Transverse colon (tissue), 4 donors: ENCODE data around the gene PTPRE. TPM values are rescaled to one million over a fixed set of nuclear protein-coding genes. Genes with fewer than 3 reads are reported as not detected.

Experiments
- DNase-seq: peaks from one replicate; pipeline ENCODE4 v3.0.0-alpha.2; 2019
- H3K27ac ChIP-seq, 4 donors: fragments of 200-600 bp; sonication (generic); 2 replicates each; pipeline ENCODE4 v1.5.1; 2016 to 2018; ENCODE audit warnings: inconsistent platforms in 4 of 4
- H3K27me3 ChIP-seq: fragments of 200-600 bp; sonication (generic); 2 replicates; pipeline ENCODE4 v1.5.1; 2017; ENCODE audit warnings: inconsistent platforms
- H3K36me3 ChIP-seq, 4 donors: fragments of 200-600 bp; sonication (generic); 2 replicates each; pipeline ENCODE4 v1.5.1; 2017 to 2019; ENCODE audit warnings: inconsistent platforms in 4 of 4
- H3K4me1 ChIP-seq, 4 donors: fragments of 200-600 bp; sonication (generic); 2 replicates each; pipeline ENCODE4 v1.5.1; 2017 to 2020; ENCODE audit warnings: inconsistent platforms in 4 of 4
- H3K4me3 ChIP-seq, 4 donors: fragments of 200-600 bp; sonication (generic); 1 replicate in 1 of 4; 2 replicates in 3 of 4; pipeline versions ENCODE4 v1.5.1 to v1.6.1; 2017 to 2019; ENCODE audit warnings: inconsistent platforms in 4 of 4
- H3K9me3 ChIP-seq, 2 donors: fragments of 200-600 bp; sonication (generic); 2 replicates each; pipeline ENCODE4 v1.5.1; 2017 to 2019; ENCODE audit warnings: inconsistent platforms in 2 of 2
- EP300 ChIP-seq: sonication (generic); formaldehyde crosslinking; IDR thresholded peaks from one replicate; pipeline ENCODE4 v1.6.1; 2017; ENCODE audit warnings: antibody characterized with exemption, low read depth
- POLR2A ChIP-seq: fragments of 450-650 bp; IDR thresholded peaks from one replicate; pipeline ENCODE4 v1.6.1; 2016; ENCODE audit warnings: antibody characterized with exemption, mild to moderate bottlenecking, moderate library complexity
- POLR2AphosphoS5 ChIP-seq, 3 donors: sonication (generic); formaldehyde crosslinking; IDR thresholded peaks; one replicate each; pipeline ENCODE4 v1.6.1; 2016; ENCODE audit warnings: antibody characterized with exemption in 3 of 3
- WGBS, 2 donors: methylation state at CpG; one replicate each; pipeline ENCODE4 v1.1.5; 2018; ENCODE audit warnings: low coverage in 1 of 2; 5-methylcytosine and 5-hydroxymethylcytosine counted together
- in situ Hi-C, 4 donors: fragments of 200-750 bp; cut with MboI; loops; one replicate each; pipeline versions ENCODE4 v1.15.0 to v1.15.1; 2017; ENCODE audit warnings: low sequenced_read_pairs in 3 of 4, low pct_ligation_motif_present in 1 of 4, low pct_unique_long_range_greater_than_20kb in 1 of 4
- intact Hi-C: fragments of 100-400 bp; cut with DNase I; formaldehyde crosslinking; loops from one replicate; pipeline ENCODE4 v1.15.1; 2023; ENCODE audit warnings: low total_unique reads
- total RNA-seq, 4 donors: library from RNA; depleted of rRNA; stranded (reverse); fragments of >200 nt; gene quantifications; one replicate each; pipeline ENCODE4 v1.1.0, GENCODE V29; 2016
- TF ChIP-seq, protein P1 (sequence below), 5 experiments: fragments of 200-600 bp in 3 of 5; fragments of 450-650 bp in 2 of 5; sonication (generic) in 3 of 5; IDR thresholded peaks; 1 replicate in 2 of 5; 2 replicates in 3 of 5; pipeline ENCODE4 v1.5.1; 2016 to 2017; ENCODE audit warnings: antibody characterized with exemption in 5 of 5, inconsistent platforms in 3 of 5, mild to moderate bottlenecking in 2 of 5, moderate library complexity in 1 of 5

Gene PTPRE
- total RNA-seq, 4 donors from 2014 or later, result 25.7 to 43.6 (median 26.7) TPM

DNA sequence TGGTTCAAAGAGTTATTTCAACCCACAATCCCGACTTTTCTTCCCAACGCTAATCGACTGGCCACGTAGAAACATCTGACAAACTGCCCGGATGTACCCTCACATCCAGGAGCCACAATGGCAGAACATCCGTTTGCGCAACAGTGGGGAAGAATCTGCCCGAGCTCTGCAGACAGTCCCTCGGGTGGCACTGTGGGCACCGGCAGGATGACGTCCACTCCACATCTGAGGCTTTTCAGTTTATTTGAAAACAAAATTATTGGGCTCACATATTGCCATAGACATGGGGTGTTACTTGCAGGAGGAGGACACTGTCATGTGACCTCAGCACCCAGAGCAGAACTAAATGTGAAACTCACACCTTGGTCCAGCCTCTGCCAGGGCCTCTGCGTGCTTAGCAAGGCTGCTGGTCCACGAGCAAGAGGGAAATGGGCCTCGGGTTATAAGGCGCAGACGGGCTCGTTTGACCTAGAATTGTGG lies 135.3 kb downstream of the PTPRE start:
- Histone ChIP-seq H3K4me3 (no peak overlapping the region), H3K27me3 (no peaks in the 10 kb centered on the region), H3K27ac (no peak overlapping the region), H3K36me3 (no peaks in the 10 kb centered on the region), H3K4me1 (peaks cover 0 to 17% (median 5%) of the 10 kb centered on the region in 4 donors), H3K9me3 (no peaks in the 10 kb centered on the region)
- intact Hi-C loops, result no loop called here
- no peak for DNase-seq
- WGBS, 2 donors, result 90% methylated on average over 4 to 17 of the region's 17 CpGs
- TF ChIP-seq POLR2A, result no peak
- in situ Hi-C loops, result no loop called here

DNA sequence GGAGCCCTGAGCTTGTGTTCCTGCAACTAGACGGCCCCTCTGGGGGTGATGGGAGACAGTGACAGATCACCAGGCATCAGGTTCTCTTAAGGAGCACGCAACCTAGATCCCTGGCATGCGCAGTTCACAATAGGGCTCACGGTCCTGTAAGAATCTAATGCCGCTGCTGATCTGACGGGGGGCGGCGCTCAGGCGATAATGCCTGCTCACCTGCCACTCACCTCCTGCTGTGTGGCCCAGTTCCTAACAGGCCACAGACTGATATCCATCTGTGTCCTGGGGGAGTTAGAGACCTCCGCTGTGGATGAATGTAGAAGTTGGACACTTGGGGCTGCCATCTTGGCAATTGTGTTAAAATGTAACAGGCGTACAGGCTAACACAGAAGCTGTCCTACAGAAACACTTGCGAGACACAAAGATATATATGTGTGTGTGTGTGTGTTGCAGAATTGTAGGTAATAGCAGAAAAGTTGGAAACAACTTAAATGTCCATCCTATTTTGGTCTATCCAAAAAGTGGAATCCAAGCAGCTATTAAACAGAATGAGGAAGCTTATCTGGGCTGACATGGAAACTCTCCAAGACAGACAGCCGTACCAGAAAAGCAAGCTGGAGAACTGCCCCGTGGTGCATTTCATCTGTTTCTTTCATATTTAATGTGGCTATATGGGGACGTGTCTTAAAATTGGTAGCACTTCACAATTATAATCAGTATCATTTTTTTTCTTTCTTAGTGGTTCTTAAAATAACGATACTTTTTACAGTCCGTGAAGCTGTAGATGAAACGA lies 136.5 kb downstream of the PTPRE start:
- Histone ChIP-seq H3K27ac (no peak overlapping the region), H3K4me3 (no peak overlapping the region), H3K9me3 (no peaks in the 10 kb centered on the region), H3K4me1 (peaks cover 3 to 23% (median 11%) of the 10 kb centered on the region in 4 donors), H3K36me3 (no peaks in the 10 kb centered on the region), H3K27me3 (no peaks in the 10 kb centered on the region)
- 65 to 84% methylated on average over 6 to 18 of the region's 18 CpGs for WGBS, 2 donors
- intact Hi-C loops (no loop called here), in situ Hi-C loops (no loop called here)
- DNase-seq, result no peak
- TF ChIP-seq POLR2A (no peak), POLR2AphosphoS5 (IDR thresholded peaks at IDR 0.05) (no peak), EP300 (no peak)
- TF ChIP-seq, protein P1, sequence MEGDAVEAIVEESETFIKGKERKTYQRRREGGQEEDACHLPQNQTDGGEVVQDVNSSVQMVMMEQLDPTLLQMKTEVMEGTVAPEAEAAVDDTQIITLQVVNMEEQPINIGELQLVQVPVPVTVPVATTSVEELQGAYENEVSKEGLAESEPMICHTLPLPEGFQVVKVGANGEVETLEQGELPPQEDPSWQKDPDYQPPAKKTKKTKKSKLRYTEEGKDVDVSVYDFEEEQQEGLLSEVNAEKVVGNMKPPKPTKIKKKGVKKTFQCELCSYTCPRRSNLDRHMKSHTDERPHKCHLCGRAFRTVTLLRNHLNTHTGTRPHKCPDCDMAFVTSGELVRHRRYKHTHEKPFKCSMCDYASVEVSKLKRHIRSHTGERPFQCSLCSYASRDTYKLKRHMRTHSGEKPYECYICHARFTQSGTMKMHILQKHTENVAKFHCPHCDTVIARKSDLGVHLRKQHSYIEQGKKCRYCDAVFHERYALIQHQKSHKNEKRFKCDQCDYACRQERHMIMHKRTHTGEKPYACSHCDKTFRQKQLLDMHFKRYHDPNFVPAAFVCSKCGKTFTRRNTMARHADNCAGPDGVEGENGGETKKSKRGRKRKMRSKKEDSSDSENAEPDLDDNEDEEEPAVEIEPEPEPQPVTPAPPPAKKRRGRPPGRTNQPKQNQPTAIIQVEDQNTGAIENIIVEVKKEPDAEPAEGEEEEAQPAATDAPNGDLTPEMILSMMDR (IDR thresholded peaks at IDR 0.05), result no peak

DNA sequence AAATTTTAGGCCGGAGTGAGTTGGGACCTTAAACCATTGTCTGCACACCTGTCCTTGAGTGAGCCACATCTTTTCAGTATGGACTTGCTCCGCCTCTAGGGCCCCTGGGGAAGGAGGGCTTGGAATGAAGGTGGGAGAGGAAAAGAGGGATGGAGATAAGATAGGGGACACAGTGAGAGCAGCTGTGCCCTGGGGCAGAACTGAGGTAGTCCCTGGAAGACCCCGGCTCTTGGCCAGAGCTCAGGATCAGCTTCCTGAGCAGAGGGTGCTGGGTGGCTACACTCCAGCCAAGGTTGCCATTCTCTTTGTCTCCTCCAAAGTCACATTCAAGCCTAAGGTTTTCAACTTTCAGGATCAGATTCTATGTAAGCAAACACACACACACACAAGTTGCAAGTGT lies 137.3 kb downstream of the PTPRE start:
- Histone ChIP-seq H3K27ac (no peak overlapping the region), H3K36me3 (no peaks in the 10 kb centered on the region), H3K27me3 (no peaks in the 10 kb centered on the region), H3K4me1 (peaks cover 3 to 30% (median 12%) of the 10 kb centered on the region in 4 donors), H3K4me3 (no peak overlapping the region), H3K9me3 (no peaks in the 10 kb centered on the region)
- 94 to 96% methylated on average over 2 to 3 of the region's 3 CpGs for WGBS, 2 donors
- DNase-seq, result no peak
- intact Hi-C loops, result no loop called here
- TF ChIP-seq, protein P1 (IDR thresholded peaks at IDR 0.05), result no peak
- TF ChIP-seq POLR2A, result no peak
- no peak for TF ChIP-seq POLR2AphosphoS5 (IDR thresholded peaks at IDR 0.05)
- no peak for TF ChIP-seq EP300
- in situ Hi-C loops, result no loop called here

DNA sequence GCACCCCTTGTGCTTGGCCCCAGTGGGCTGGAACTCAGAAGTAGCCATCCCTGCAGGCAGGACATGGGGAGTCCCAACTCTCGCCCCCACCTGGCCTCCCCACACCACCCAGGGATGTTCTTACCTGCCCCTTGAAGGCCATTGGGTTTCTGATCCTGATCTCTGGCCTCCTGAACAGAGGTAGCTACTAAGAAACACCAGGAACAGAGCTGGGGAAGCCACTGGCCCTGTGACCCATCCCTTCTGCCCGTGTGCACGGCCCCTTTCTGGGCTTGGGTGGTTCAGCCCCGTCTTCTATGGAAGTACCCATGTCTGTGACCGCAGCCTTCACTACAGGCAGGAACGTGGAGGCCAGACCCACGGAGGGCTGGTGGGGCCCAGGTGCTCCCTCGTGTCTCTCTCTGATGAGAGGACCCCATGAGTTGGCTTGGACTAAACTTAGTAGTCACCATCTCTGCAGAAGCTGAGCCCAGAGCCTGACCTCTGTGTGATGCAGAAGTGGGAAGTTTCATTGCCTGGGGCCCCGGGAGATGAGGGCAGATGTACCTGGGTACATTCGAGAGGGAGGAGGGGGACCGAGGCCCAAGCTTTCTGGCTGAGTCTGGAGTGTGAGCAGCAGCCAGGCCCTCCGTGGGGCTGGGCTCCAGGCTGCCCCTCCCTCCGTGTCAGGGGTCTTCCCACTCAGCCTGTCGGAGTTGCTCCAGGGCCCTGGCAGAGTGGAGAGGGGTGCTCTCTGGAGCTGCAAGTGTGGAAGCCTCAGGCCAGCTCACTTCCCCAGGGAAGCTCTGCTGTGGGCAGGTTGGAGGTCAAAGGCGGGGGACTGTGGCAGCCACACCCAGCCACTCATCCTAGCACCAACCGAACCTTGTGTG lies 138.3 kb downstream of the PTPRE start:
- Histone ChIP-seq H3K27ac (no peak overlapping the region), H3K27me3 (no peaks in the 10 kb centered on the region), H3K36me3 (no peaks in the 10 kb centered on the region), H3K4me3 (no peak overlapping the region), H3K9me3 (no peaks in the 10 kb centered on the region), H3K4me1 (peaks cover 3 to 30% (median 12%) of the 10 kb centered on the region in 4 donors)
- WGBS, 2 donors, result 84% methylated on average over 16 of the region's 16 CpGs; no CpG with 5 or more reads in 1 of the 2 donors
- intact Hi-C loops, result no loop called here
- no peak for DNase-seq
- TF ChIP-seq, protein P1 (IDR thresholded peaks at IDR 0.05), result no peak
- TF ChIP-seq POLR2AphosphoS5 (IDR thresholded peaks at IDR 0.05), result no peak
- no peak for TF ChIP-seq EP300
- TF ChIP-seq POLR2A, result no peak
- in situ Hi-C loops, result no loop called here
